Hippocampal formation (tissue), 2 donors: ENCODE results near the gene NCAPD2.

Experiments
- DNase-seq, 2 donors: peaks; one replicate each; lab custom pipeline; 2025; lab: John Stamatoyannopoulos, UW

The NCAPD2 gene

DNA sequence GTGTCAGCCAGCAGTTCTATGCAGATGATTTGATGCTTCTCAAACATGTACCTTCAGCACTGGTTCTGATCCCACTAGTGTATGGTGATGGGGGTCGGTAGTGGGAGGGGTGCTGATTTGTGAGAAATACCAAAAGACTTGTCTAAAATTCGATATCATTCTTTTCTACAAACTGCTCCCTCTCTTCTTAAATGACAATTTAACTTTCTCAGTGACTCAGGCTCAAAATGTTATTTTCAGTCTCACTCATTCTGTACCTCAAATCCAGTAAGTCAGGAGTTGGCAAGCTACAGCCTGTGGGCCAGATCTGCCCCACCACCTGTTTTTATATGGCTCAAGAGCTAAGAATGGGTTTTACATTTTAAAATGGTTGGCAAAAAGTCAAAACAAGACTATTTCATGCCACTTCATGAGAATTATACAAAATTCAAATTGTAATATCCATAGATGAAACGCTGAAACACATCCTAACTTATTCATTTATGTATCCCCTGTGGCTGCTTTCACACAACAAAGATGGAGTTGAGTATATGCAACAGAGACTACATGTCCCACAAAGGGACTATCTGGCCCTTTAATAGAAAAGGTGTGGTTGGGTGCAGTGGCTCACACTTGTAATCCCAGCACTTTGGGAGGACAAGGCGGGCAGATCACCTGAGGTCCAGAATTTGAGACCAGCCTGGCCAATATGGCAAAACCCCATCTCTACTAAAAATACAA lies 80.8 kb downstream of the NCAPD2 start:
- DNase-seq = no peak

DNA sequence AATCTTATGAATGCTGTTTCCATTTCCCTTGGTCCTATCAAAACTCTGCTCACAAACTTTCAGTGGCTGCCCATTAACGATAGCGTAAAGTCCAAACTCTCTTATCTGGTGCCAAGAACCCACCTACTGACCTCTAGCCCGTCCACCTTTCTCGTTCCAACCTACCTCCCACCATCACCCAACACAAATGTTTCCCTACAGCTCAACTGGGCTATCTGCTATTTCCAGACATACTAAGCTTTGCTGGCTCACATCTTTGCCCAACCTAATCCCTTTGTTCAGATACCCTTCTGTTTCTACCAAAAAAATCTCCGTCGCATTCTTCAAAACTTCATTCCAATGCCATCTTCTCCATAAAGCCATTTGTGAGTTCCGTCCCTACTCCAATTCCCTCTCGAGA lies 81.7 kb downstream of the NCAPD2 start:
- DNase-seq = no peak
